ENCODE measurements around the gene TMEM140.

Gene TMEM140

DNA sequence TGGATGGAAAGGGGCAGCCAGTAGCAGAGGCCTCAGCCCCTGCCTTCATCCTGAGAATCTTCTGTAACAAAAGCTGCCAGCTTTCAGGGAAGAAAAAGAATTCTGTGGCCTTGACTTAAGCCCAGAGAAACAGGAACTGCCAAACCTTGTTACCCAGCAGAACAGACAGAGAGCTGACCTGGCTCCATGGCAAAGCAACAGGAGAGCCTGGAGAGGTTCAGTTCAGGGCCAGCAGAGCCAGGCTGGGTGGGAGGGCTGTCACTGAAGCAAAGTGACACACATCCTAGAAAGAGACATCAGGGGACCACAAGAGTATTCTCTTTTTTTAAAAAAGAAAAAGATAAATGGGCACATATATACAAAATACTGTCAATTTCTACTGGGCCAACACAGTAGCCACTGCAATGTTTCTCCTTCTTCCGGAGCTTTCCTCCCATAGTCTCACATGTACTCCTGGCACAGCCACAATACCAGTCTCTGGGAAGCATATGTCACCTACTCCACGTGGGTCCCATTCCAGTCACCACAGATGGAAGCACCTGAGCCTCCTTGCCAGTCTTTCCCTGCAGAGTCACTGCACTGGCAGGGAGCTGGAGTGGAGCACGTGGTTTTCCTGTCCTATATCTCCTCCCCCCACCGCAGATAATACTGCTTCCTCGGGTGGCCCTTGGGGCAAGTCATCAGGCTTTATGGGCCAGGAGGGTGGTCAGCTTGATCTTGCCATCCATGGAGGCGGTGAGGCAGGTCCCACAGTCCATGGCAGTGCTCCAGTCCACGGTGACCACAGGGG is 37.8 kb downstream of the TMEM140 start:
- TF ChIP-seq ZFX (IDR thresholded peaks at IDR 0.05; ENCODE audit: borderline replicate concordance): no peak
- TF ChIP-seq, protein P1, sequence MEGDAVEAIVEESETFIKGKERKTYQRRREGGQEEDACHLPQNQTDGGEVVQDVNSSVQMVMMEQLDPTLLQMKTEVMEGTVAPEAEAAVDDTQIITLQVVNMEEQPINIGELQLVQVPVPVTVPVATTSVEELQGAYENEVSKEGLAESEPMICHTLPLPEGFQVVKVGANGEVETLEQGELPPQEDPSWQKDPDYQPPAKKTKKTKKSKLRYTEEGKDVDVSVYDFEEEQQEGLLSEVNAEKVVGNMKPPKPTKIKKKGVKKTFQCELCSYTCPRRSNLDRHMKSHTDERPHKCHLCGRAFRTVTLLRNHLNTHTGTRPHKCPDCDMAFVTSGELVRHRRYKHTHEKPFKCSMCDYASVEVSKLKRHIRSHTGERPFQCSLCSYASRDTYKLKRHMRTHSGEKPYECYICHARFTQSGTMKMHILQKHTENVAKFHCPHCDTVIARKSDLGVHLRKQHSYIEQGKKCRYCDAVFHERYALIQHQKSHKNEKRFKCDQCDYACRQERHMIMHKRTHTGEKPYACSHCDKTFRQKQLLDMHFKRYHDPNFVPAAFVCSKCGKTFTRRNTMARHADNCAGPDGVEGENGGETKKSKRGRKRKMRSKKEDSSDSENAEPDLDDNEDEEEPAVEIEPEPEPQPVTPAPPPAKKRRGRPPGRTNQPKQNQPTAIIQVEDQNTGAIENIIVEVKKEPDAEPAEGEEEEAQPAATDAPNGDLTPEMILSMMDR (IDR thresholded peaks at IDR 0.05): no peak

DNA sequence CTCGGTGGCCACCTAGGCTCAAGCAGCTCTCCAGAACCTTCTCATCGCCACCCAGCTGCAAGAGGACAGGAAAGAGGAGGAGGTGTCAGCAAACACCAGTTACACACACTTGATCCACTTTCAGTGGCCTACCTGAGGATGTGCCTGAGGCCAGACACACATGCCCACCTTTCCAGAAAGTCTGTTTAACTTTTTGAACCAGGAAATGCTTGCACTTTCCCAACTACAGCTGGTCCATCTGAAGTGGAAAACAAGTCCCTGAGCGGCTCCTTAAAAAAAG is 38.3 kb downstream of the TMEM140 start:
- TF ChIP-seq ZFX (IDR thresholded peaks at IDR 0.05; ENCODE audit: borderline replicate concordance): no peak
- TF ChIP-seq, protein P1 (IDR thresholded peaks at IDR 0.05): no peak

More for the DNA sequence above, 37.8 kb downstream of the TMEM140 start:
- H3K27ac ChIP-seq: no peak overlapping the region

DNA sequence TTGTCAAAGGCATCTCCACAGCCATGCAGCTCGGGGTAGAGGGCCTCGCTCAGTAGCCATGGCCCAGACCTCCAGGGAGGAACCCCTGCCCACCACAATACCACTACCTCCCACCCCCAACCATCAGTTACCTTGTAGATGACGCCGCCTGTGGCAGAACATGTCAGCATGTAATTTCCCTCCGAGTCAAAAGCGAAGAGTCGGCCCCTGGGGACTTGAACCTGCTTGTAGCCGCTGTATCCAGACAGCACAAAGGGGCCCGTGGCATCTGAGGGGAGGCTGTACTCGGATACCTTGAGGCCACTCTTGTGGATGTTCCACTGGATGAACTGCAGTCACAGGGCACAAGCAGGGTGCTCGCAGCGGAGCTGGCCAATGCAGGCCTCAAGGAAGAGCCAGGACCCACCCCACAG is 39.0 kb downstream of the TMEM140 start:
- TF ChIP-seq, protein P1 (IDR thresholded peaks at IDR 0.05): no peak
- no peak for TF ChIP-seq ZFX (IDR thresholded peaks at IDR 0.05; ENCODE audit: borderline replicate concordance)
- H3K27ac ChIP-seq: no peak overlapping the region

More for the DNA sequence above, 38.3 kb downstream of the TMEM140 start:
- H3K27ac ChIP-seq: no peak overlapping the region

DNA sequence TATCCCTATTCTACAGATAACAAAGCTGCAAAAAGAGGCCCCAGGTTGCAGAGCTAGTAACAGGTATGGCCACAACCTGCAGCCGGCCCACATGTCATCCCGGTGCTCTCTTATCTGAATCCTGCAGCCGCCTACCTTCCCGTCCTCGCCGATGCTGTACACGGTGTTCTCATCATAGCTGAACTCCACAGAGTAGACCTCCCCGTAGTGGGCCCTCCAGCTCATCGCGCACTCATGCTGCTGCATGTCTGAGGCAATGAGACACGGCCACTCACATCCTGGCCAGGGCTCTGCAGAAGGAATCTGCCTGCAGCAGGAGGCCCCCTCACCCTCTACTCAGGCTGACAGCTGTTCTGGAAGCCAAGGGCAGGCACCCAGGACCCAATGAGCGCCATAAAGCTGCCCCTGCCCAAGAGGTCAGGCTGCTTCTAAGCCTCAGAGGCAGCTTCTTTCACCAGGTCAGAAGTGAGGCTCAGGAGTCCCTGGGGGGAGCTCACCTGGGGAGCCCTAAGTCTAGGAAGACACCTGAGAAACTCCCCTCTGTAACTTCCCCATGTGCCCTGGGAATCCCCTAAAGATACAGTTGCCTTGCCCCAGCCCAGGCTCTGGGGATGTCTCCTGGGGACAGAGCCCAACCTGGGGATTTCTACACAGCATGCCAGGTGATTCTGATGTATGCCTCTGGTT is 40.6 kb downstream of the TMEM140 start:
- no peak overlapping the region for H3K27ac ChIP-seq
- TF ChIP-seq, protein P1 (IDR thresholded peaks at IDR 0.05): no peak
- no peak for TF ChIP-seq ZFX (IDR thresholded peaks at IDR 0.05; ENCODE audit: borderline replicate concordance)

DNA sequence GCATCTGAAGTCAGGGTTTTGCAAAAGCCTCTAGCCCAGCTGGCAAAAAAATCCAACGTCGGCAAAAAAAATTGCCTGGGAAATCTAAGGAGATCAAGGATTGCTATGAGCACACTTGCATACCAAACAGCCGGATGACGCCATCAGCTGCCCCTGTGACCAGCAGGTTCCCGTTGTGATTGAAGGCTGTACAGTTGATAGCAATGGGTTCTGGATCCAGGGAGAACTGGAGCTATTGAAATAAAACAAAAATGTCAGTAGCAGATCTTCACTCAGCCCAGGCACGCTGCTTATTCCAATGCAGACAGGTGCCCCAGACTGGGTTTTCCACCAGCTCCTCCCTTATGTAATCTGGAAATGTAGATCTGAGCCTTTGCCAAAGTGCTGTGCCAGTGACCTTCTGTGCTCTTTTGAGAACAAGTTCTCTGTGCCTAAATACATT is 41.4 kb downstream of the TMEM140 start:
- TF ChIP-seq, protein P1 (IDR thresholded peaks at IDR 0.05): no peak
- TF ChIP-seq ZFX (IDR thresholded peaks at IDR 0.05; ENCODE audit: borderline replicate concordance): no peak
- no peak overlapping the region for H3K27ac ChIP-seq

DNA sequence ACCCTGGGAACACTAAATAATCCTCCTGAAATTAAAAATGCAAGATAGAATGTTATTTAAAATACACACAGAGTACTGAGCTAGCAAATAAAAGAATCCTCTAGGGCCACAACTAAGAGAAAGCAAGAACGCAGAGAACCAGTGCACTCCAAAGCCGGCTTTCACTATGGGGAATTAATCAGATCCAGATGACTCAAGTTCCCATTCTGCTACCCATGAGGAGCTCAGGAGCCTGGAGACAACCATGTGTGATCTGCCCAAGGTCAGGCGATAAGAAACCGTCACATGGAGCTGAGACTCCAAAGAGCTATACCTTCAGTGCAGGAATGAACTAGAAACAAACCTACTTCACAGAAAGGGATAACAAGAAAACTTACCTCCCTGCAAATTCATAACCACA is 42.1 kb downstream of the TMEM140 start:
- no peak for TF ChIP-seq ZFX (IDR thresholded peaks at IDR 0.05; ENCODE audit: borderline replicate concordance)
- TF ChIP-seq, protein P1 (IDR thresholded peaks at IDR 0.05): no peak
- H3K27ac ChIP-seq: no peak overlapping the region

DNA sequence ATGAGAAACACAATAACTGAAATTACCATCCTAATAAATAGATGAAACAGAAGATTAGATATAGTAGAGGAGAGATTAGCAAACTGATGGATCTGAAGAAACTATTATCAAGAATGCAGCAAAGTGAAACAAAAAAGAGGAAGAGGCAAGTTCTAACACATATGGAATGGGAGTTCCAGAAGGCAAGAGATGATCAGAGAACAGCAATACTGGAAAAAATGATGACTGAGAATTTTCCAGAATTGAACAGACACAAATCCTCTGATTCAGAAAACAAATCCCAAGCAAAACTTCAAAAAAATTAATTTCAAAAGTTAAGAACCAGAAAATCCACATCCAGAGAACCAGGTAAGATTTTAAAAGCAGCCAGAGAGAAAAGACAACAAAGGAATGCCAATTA is 42.8 kb downstream of the TMEM140 start:
- H3K27ac ChIP-seq: no peak overlapping the region
- TF ChIP-seq, protein P1 (IDR thresholded peaks at IDR 0.05): no peak
- no peak for TF ChIP-seq ZFX (IDR thresholded peaks at IDR 0.05; ENCODE audit: borderline replicate concordance)
